ENCODE results near the gene RABGGTA. TPM values are rescaled to one million over a fixed set of nuclear protein-coding genes. Genes with fewer than 3 reads are reported as not detected.

RABGGTA gene
- total RNA-seq, 3 donors from 2014 or later, result 24.8 to 41.6 (median 34.4) TPM

- H3K27ac ChIP-seq, result peak overlapping the region; percentile 90 to 91
- no peaks in the 10 kb centered on the region for H3K27me3 ChIP-seq
- no peaks in the 10 kb centered on the region for H3K36me3 ChIP-seq
- TF ChIP-seq CTCF (IDR thresholded peaks at IDR 0.05) (peak in 1 of 3 donors; percentile 9), POLR2A (IDR thresholded peaks at IDR 0.05) (no peak)
- peak in 1 of 2 donors; percentile 56 for DNase-seq (ENCODE audit: low spot score in 2 of 2)
- peak overlapping the region; percentile 55 to 77 (median 61) for H3K4me3 ChIP-seq
- no peaks in the 10 kb centered on the region for H3K9me3 ChIP-seq
- intact Hi-C loops (cut with DNase I; ENCODE audit: low total_unique reads), result no loop called here
- H3K4me1 ChIP-seq, result peaks cover 14 to 19% of the 10 kb centered on the region in 2 donors
Measured at GRCh38 chr14:24311837-24312615, 40.6 kb upstream of the RABGGTA start.

GRCh38 chr14:24310646-24311604 is 39.5 kb upstream of the RABGGTA start, which contains the start of gene LTB4R:
TSS of gene LTB4R (plus strand) at chr14:24311502. CDS start at chr14:24315652, 4,150 bp downstream.
- Histone ChIP-seq H3K36me3 (no peaks in the 10 kb centered on the region), H3K4me1 (peaks cover 12 to 19% of the 10 kb centered on the region in 2 donors), H3K27me3 (no peaks in the 10 kb centered on the region), H3K27ac (peak within 1 kb of the TSS; percentile 90 to 91), H3K9me3 (no peaks in the 10 kb centered on the region), H3K4me3 (peak within 1 kb of the TSS; percentile 55 to 77 (median 61))
- TF ChIP-seq POLR2AphosphoS5 (IDR thresholded peaks at IDR 0.05), result peak; percentile 23 to 53 (median 37)
- peak in 2 of 3 donors; percentile 39 to 55 for TF ChIP-seq CTCF (IDR thresholded peaks at IDR 0.05)
- TF ChIP-seq POLR2A (IDR thresholded peaks at IDR 0.05), result no peak
- intact Hi-C loops (cut with DNase I; ENCODE audit: low total_unique reads), result no loop called here
- DNase-seq (ENCODE audit: low spot score in 2 of 2), result peak; percentile 64 to 74

DNA sequence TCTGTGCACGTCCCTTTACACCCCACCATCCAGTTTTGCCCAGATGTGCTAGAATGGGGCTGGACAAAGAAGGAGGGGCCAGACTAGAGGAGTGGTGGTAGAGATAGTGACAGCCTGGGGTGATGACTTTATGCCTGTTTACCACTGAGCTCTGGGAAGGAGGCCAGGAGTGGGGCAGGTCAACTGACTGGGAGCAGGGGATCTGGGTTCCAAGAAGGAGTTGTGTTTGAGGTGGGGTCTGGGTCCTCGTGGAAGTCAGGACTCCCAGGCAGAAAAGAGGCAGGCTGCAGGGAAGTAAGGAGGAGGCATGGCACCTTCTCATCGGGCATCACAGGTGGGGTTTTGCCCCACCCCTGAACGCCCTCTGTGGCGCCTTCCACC is 38.9 kb upstream of the RABGGTA start:
- Histone ChIP-seq H3K4me3 (peak overlapping the region; percentile 55 to 77 (median 61)), H3K27me3 (no peaks in the 10 kb centered on the region), H3K27ac (peak overlapping the region; percentile 90 to 91), H3K9me3 (no peaks in the 10 kb centered on the region), H3K4me1 (peaks cover 12 to 19% of the 10 kb centered on the region in 2 donors), H3K36me3 (no peaks in the 10 kb centered on the region)
- TF ChIP-seq POLR2AphosphoS5 (IDR thresholded peaks at IDR 0.05) (no peak), CTCF (IDR thresholded peaks at IDR 0.05) (no peak), POLR2A (IDR thresholded peaks at IDR 0.05) (no peak)
- intact Hi-C loops (cut with DNase I; ENCODE audit: low total_unique reads), result no loop called here
- no peak for DNase-seq (ENCODE audit: low spot score in 2 of 2)

DNA sequence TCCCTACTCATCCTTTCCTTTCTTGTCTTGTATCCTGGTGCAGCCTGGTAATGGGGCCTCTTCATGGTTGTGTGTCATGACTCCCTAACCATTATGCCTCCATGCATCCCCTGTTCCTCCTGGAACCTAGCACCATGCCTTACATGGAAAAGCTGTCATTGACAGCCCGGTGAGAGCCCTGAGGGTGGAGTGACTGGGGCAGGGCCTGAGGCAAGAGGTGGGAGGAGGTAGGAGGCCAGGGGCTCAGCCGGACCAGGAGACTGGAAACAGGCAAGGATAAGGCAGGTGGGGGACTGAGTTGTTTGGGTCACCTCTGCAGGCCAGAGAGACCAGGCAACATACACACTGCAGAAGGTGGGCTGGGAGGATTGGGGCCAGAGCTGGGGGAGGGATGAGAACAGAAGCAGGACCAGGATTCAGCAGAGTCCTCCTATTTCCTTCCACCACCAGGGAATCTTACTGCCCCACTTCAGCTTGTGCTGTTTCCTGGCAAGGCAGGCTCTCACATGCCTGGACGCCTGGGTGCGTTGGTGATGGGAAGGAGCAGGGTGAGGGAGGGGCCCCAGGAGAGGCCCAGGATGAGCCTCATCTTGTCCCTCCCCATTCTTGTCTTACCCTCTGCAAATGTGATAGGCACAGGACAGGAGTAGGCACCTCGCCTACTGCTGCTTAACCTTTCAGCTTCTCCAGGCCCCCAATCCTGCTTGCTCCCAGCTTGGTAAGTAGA is 38.3 kb upstream of the RABGGTA start, which contains the start of gene LTB4R2:
TSS of gene LTB4R2 (plus strand) at position 603 of the 727 bp plus-strand sequence. CDS start 525 bp downstream, outside the sequence.
- DNase-seq (ENCODE audit: low spot score in 2 of 2), result no peak
- intact Hi-C loops (cut with DNase I; ENCODE audit: low total_unique reads), result loop anchor here (10.0 kb wide), 1 partner anchor 65 kb away; the partner anchor contains the start of gene TINF2
- no peaks in the 10 kb centered on the region for H3K27me3 ChIP-seq
- TF ChIP-seq CTCF (IDR thresholded peaks at IDR 0.05), result no peak
- no peak for TF ChIP-seq POLR2A (IDR thresholded peaks at IDR 0.05)
- TF ChIP-seq POLR2AphosphoS5 (IDR thresholded peaks at IDR 0.05), result no peak
- H3K27ac ChIP-seq, result peak within 1 kb of the TSS; percentile 90 to 91
- no peaks in the 10 kb centered on the region for H3K9me3 ChIP-seq
- peak within 1 kb of the TSS; percentile 55 to 77 (median 61) for H3K4me3 ChIP-seq
- H3K4me1 ChIP-seq, result peaks cover 12 to 19% of the 10 kb centered on the region in 2 donors
- peaks cover 2% of the 10 kb centered on the region for H3K36me3 ChIP-seq

Measured in breast epithelium (tissue), 4 donors.